Activated CD4-positive, alpha-beta T cell treated with anti-CD3 and anti-CD28 coated beads, Interleukin-2, Interleukin-6, amounts not matched to agents 100 ng/mL and 50 ng/mL, durations not matched to agents 16 hours and 8 hours (primary cell): ENCODE results near the gene ACOT7.

ENCODE experiments used
- DNase-seq: peaks from one replicate; pipeline ENCODE4 v3.0.0-alpha.2; 2020

The ACOT7 gene

DNA sequence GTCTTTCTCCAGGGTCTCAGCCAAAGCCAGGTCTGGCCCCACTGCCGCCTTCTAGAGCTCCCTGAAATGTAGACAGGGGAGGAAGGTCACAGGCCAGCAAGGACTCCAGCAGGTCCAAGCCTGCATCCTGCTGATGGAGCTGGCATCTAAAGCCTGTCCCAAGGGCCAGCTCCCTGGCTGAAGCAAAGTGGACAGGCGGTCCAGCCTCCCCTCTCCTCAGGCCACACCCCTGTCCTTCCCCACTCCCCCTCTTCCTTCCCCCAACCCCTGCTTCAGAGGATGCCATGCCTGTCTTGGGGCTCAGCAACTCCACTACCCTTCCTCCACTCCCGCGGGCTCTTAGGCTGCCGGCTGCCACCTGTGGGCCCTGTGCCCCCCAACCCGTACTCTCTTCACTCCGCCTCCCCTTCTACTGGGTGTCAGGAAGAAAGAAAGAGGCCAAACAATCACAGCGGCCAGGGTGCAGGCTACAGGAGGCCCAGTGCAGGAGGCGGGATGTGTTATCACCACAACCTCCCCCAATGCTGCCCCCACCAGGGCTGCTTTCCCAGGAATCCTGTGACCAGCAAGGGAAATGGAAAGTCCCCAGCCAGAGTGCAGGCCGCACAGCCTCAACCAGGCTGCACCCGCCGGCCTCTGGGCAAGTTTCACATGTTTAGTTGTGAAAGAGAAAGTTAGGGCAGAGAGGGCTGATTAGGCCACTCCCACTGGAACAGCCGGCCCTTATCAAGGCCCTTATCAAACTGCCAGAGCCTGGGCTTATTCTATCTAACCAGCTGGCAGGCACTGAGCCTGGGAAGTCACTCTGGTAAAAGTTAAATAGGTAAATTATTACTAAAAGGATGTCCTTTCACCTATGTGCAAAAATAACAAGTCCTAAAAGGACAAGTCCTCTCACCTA, 34.1 kb downstream of the ACOT7 start:
- DNase-seq: peak; percentile 78

- peak; percentile 70 for DNase-seq
Measured at GRCh38 chr1:6358757-6359201, 34.8 kb downstream of the ACOT7 start.

GRCh38 chr1:6358144-6358624, 35.4 kb downstream of the ACOT7 start:
- DNase-seq: peak; percentile 37

DNA sequence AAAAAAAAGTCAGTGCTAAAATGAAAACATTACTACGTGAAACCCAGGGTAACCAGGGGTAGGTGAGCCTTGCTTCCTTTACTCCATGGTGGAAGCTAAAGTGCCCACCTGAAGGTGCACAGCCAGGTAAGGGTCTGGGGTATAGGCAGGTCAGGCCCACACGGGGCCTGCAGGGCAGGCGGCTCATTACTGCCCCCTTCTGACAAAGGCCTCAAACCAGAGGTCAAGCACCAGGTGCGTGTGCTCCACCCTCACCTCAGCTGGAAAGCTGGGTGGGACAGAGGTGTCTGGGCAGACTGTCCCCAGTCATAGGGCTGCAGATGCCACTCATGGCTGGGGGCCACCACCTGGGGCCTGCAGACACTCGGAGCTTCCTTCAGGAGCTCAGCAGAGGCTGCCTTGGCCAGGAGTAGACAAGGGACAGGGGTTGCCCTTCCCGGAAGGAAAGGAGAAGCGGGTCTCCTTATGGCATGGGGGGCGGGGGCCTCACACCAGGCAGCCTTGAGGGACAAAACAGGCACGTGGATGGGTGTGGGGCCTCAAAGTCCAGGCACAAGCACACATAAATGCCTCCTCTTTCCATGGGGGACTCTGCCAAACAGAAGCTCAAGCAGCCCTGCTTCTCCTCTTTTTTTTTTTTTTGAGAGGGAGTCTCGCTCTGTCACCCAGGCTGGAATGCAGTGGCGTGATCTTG, 36.2 kb downstream of the ACOT7 start:
- DNase-seq: no peak

DNA sequence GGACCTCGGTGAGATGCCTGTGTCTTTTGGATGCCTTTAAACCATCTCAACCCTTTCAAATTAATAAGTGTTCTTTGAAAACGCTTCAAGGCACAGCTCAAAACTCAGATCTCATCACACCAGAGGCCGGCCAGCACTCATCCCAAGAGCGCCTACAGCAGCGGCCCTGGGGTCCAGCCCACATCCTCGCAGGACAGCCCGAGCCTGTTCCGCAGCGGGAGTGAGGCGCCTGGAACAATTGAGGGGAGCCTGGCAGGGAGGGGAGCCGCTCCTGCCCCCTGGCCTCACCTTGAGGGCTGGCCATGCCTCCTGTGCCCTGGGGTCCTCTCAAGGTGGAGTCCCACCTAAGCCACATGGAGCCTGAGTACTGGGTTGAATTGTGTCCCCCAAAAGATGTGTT, 37.9 kb downstream of the ACOT7 start:
- no peak for DNase-seq

- DNase-seq: no peak
Measured at GRCh38 chr1:6354659-6355317, 38.8 kb downstream of the ACOT7 start.

DNA sequence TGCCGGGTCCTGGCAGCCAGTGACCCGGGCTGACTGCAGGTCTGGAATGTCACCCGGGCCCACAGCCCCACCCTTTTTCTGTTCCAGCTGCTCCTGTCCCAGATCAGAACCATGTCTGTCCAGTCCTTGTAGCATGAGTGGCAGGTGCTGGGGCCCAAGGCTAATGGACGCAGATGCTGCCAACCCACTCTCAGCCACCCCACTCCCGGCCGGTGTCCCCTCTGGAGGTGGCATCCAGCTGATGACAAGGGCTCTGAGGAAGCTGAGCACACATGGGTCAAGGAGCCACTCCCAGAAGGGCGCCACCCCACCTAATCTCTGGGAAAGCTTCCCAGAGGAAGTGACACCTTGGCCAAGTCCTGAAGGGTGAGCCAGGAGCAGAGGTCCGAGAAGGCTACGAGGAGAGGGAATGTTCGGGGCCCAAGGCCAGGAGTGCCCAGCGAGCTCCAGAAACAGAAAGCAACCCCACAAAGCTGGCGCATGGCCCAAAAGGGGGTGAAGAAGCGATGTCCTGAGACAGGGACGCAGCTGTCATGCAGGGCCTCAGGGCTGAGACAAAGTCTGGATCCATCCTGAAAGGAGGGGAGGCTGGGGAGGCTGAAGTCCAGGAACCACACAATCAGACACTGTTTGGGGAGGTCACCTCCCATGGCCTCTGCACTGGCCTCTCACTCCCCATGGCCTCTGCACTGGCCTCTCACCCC, 39.5 kb downstream of the ACOT7 start:
- no peak for DNase-seq

GRCh38 chr1:6353619-6353954, 40.0 kb downstream of the ACOT7 start:
- DNase-seq: no peak

DNA sequence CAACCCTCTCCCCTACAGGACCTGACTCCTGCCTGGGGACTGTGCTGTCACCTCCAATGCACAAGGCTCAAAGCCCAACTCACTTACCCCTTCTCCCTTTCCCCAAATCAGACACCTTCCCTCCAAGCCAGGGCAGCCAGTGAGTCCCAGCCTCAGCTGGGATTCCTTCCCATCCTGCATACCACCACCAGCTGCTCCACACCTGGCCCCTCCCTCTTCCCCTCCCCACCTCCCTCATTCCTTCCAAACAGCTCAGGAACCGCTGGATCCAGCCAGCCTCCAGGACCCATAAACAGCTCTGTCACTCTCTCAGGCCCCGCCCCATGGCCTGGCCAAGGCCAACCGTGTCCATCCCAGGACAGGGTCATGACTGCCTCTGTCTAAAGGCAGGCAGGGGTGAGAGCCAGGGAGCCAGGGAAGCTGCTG, 41.4 kb downstream of the ACOT7 start:
- no peak for DNase-seq

DNA sequence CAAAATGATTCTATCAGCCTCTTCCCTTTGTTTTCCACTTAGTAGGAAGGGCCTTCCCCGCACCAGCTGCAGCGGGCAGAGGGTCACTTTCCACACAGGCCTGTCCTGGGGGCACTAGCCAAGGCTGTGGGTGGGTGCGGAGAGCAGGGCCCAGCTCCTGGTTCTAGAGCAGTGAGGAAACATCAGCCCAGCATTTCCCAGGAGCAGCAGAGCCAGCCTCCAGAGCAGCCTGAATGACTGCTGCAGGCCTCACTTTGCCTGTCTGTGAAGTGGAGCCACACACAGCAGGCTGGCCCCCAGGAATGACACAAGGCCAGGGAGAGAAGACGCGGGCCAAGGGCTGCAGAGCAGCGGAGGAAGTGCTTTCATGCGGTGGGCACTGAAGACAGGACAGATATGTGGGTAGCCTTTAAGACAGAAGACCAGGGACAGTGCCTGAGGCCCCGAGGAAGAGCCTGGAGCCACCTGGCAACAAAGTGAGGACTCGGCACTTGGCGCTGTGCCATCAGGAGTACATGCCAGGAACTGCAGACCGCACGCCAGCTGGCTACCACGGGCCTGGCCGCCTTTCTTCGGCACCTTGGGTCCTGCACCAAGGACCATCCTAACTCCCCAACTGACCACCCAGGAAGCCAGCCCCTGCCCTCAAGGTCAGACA, 42.0 kb downstream of the ACOT7 start:
- DNase-seq: no peak

GRCh38 chr1:6350416-6351088, 43.0 kb downstream of the ACOT7 start:
- DNase-seq: no peak

GRCh38 chr1:6349254-6349943, 44.2 kb downstream of the ACOT7 start:
- DNase-seq: no peak

DNA sequence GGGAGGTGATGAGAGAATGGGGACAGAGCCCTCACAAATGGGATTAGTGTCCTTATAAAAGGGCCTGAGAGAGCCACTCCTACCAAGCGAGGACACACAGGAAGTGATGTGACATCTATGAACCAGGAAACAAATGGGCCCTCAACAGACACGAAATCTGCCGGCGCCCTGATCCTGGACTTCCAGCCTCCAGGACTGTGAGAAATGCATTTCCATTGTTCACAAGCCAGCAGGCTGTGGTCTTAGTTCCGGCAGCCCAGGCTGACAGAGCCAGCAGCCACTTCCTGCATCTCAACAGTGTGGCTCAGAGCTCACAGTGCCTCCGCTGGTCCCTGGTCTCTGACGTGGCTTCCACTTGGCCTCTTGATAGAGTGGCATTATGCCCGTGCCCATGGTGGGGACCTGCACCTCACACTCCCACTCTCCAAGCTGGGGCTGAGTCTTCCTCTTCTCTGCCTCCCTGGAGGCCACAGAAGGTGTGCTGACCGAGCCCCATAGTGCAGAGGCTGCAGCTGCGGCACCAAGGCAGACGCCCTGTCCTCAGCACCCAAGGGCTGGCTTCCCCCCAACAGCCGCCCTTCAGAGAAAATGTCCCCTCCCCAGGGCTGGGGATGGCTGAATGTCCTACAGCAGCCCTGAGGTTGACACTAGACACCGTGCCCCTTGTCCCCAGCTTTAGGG, 44.9 kb downstream of the ACOT7 start:
- DNase-seq: peak; percentile 71

DNA sequence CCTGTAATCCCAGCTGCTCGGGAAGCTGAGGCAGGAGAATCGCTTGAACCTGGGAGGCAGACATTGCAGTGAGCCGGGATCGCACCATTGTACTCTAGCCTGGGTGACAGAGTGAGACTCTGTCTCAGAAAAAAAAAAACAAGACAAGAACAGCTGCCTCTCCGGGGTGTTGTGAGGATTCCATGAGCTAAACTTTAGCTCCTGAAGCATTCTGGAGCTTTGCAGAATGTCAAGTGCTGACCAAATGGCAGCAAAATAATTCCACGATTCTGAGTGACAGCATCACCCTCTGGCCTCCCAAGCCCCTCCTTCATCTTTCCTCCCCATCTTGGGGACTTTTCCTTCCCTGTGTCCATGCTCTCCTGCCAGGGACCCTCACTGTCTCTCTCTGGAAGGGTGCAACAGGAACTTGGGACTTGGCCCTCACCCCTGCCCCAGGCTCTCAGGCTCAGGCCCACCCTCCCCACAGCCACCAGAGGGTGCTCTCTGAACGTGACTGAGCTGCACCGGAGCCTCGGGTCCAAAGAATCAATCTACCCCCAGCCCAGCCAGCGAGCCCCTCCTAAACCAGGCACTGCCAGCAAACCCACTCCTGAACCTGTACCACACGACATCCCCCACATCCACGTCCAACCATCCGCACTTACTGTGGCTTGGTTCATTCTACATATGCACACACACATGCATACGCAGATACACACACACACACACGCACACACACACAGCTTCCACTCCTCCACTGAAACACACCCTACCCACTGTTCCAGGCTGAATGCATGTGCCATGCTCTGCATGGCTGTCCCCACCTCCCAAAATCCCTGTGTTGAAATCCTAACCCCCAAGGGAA, 45.7 kb downstream of the ACOT7 start:
- peak; percentile 66 for DNase-seq

DNA sequence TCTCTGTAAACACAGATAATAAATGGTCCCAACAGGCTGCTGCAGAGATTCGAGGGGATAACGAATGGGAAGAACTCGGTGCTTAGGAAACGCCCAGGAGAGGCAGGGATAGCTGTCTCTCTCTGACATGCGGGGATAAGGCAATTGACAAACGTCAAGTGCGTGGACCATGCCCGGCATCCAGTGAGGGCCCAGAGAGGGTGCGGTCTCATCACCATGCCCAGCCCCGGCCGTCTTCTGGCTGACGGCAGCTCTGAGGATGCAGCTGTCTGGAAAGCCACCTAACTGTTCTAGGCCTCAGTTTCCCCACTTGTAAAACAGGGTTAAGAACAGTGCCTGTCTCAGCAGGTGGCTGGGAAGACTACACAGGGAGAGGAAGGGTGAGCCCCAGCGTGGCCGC, 48.1 kb downstream of the ACOT7 start:
- no peak for DNase-seq

- no peak for DNase-seq
Measured at GRCh38 chr1:6345009-6345408, 48.6 kb downstream of the ACOT7 start.

DNA sequence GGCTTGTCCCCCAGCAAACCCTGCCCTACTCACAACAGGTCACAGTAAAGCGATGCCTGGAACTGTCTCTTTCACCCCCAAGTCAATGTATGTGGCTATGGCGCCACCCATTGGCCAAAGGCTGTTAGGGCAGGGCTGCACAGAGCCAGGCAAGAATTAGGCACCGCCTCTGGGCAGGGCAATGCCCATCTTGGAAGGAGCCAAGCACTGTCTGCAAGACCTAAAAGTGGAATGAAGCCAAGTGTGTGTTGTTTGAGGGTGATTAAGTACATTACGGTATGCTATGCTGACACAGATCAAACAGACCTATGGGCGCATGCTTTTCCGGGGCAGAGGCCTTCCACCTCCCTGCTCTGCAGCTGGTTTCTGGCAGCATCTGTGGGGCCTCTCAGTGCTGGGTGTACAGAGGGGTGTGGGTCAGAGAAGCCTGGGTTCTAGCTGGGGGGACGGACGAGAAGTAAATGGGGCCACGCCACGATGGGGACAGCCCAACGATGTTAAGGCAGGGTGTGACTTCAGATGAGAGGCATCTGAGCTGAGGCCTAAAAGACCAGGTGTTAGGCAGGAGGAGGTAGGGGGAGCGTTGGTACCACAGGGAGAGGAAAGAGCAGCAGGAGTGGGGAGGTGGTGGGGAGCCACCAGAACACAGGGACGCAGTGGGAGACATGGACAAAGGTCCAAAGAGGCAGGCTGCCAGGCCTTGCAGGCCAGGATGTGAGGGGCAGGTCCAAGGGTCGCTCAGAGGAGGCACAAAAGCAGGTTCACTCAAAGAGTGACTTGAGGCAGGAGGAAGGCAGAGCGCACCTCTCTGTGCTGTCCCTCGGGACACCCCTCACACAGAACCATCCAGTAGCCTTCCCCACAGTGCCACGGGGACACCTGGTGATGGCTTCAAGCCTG, 49.8 kb downstream of the ACOT7 start:
- peak; percentile 77 for DNase-seq

GRCh38 chr1:6342056-6342455, 51.5 kb downstream of the ACOT7 start:
- no peak for DNase-seq
